Activated gamma-delta T cell treated with anti-CD3 and anti-CD28 coated beads, Interleukin-2, amount 50 U/mL, for 16 hours (primary cell): ENCODE data around the gene GGNBP2.
"Not testable (repeated sequence)": the region's sequence is repeated elsewhere in the genome, so short reads cannot be mapped to it uniquely, and the experiment has no call there.

Source experiments
- DNase-seq: peaks from one replicate; pipeline ENCODE4 v3.0.0-alpha.2; 2020; ENCODE audit warnings: low read depth

The GGNBP2 gene

GRCh38 chr17:36544307-36545076 is at the start of gene GGNBP2:
Gene GGNBP2 (plus strand): TSS chr17:36544919. CDS start chr17:36545725, 806 bp downstream.
- peak; percentile 86 for DNase-seq

GRCh38 chr17:36495076-36495578 is 49.6 kb upstream of the GGNBP2 start:
- no peak for DNase-seq

- no peak for DNase-seq
Observed at GRCh38 chr17:36496018-36496789, 48.5 kb upstream of the GGNBP2 start.

- DNase-seq: no peak
Observed at GRCh38 chr17:36498155-36498554, 46.6 kb upstream of the GGNBP2 start.

GRCh38 chr17:36498560-36499300 is 46.0 kb upstream of the GGNBP2 start:
- DNase-seq: no peak

GRCh38 chr17:36500745-36501225 is 43.9 kb upstream of the GGNBP2 start:
- no peak for DNase-seq

- DNase-seq: no peak
Observed at GRCh38 chr17:36501351-36501750, 43.4 kb upstream of the GGNBP2 start.

- DNase-seq: no peak
Observed at GRCh38 chr17:36501963-36502362, 42.8 kb upstream of the GGNBP2 start.

GRCh38 chr17:36503456-36504155 is 41.1 kb upstream of the GGNBP2 start:
- DNase-seq: no peak

GRCh38 chr17:36504156-36504545 is 40.6 kb upstream of the GGNBP2 start:
- no peak for DNase-seq

GRCh38 chr17:36505171-36505570 is 39.5 kb upstream of the GGNBP2 start:
- DNase-seq: no peak

- DNase-seq: no peak
Observed at GRCh38 chr17:36506249-36506826, 38.4 kb upstream of the GGNBP2 start.

GRCh38 chr17:36506831-36507230 is 37.9 kb upstream of the GGNBP2 start:
- no peak for DNase-seq

- no peak for DNase-seq
Observed at GRCh38 chr17:36507266-36507665, 37.5 kb upstream of the GGNBP2 start.

- DNase-seq: not testable (repeated sequence)
Observed at GRCh38 chr17:36508439-36508838, 36.3 kb upstream of the GGNBP2 start.

- no peak for DNase-seq
Observed at GRCh38 chr17:36509272-36509985, 35.3 kb upstream of the GGNBP2 start.

GRCh38 chr17:36510636-36511035 is 34.1 kb upstream of the GGNBP2 start:
- DNase-seq: no peak

GRCh38 chr17:36511216-36511615 is 33.5 kb upstream of the GGNBP2 start:
- no peak for DNase-seq

- DNase-seq: no peak
Observed at GRCh38 chr17:36512641-36513040, 32.1 kb upstream of the GGNBP2 start.

- no peak for DNase-seq
Observed at GRCh38 chr17:36514856-36515255, 29.9 kb upstream of the GGNBP2 start.

GRCh38 chr17:36515837-36516236 is 28.9 kb upstream of the GGNBP2 start:
- no peak for DNase-seq
